SK-N-SH treated with all-trans-retinoic acid at 6 μM for 48 hours (cell line): ENCODE results near the gene MEOX1.

Experiments used
- ESRRG ChIP-seq: fragments of 250-450 bp; sonication (Bioruptor Pico); IDR thresholded peaks from 2 replicates; pipeline ENCODE4 v1.6.1; 2021; ENCODE audit warnings: mild to moderate bottlenecking
- GLIS3 ChIP-seq: fragments of 250-450 bp; sonication (Bioruptor Pico); IDR thresholded peaks from 2 replicates; pipeline ENCODE4 v1.5.0; 2020; ENCODE audit warnings: mild to moderate bottlenecking, moderate library complexity
- PATZ1 ChIP-seq: fragments of 250-450 bp; sonication (Bioruptor Pico); IDR thresholded peaks from 2 replicates; pipeline ENCODE4 v1.8.0; 2020; ENCODE audit warnings: mild to moderate bottlenecking, moderate library complexity, borderline replicate concordance
- PPARA ChIP-seq: fragments of 250-450 bp; sonication (Bioruptor Pico); IDR thresholded peaks from 2 replicates; pipeline ENCODE4 v1.5.0; 2020; ENCODE audit warnings: mild to moderate bottlenecking, borderline replicate concordance
- RARB ChIP-seq: fragments of 250-450 bp; sonication (Bioruptor Pico); IDR thresholded peaks from 2 replicates; pipeline ENCODE4 v1.8.0; 2021; ENCODE audit warnings: mild to moderate bottlenecking, moderate library complexity
- ZFP3 ChIP-seq: fragments of 250-450 bp; sonication (Bioruptor Pico); IDR thresholded peaks from 2 replicates; pipeline ENCODE4 v1.5.0; 2020; ENCODE audit warnings: mild to moderate bottlenecking, moderate library complexity
- ZFP30 ChIP-seq: fragments of 450-650 bp; formaldehyde crosslinking; IDR thresholded peaks from 2 replicates; pipeline ENCODE4 v1.5.0; 2022; ENCODE audit warnings: mild to moderate bottlenecking, moderate library complexity
- TF ChIP-seq, protein P1 (sequence below): fragments of 250-450 bp; sonication (Bioruptor Pico); IDR thresholded peaks from 2 replicates; pipeline ENCODE4 v1.8.0; 2021; ENCODE audit warnings: low read depth, mild to moderate bottlenecking, moderate library complexity, borderline replicate concordance
- TF ChIP-seq, protein P2 (sequence below): fragments of 250-450 bp; sonication (Bioruptor Pico); IDR thresholded peaks from 2 replicates; pipeline ENCODE4 v1.5.1; 2021; ENCODE audit warnings: mild to moderate bottlenecking, moderate library complexity

DNA sequence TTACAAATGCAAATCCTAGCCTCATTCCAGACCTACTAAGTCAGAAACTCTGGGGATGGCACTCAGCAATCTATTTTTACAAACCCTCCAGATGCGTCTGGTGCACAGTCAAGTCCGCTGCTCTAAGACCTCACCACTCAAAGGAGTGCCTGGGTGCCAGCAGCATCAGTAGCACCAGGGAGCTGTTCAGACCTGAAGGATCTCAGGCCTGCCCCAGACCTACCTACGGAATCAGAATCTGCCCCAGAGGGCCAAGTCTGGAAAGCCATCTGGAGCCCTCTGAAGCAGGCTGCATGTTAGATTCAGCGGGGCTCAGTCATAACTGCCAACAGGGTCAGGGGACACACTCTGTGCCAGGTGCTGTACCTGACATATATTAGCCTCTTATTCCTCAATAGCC is 17.6 kb downstream of the MEOX1 start:
- TF ChIP-seq ZFP30 (CRISPR knock-in tag) (no peak), PPARA (CRISPR knock-in tag) (no peak), GLIS3 (no peak), PATZ1 (CRISPR knock-in tag) (no peak), RARB (CRISPR knock-in tag) (no peak), ESRRG (CRISPR knock-in tag) (no peak), ZFP3 (CRISPR knock-in tag) (no peak)
- TF ChIP-seq, protein P1, sequence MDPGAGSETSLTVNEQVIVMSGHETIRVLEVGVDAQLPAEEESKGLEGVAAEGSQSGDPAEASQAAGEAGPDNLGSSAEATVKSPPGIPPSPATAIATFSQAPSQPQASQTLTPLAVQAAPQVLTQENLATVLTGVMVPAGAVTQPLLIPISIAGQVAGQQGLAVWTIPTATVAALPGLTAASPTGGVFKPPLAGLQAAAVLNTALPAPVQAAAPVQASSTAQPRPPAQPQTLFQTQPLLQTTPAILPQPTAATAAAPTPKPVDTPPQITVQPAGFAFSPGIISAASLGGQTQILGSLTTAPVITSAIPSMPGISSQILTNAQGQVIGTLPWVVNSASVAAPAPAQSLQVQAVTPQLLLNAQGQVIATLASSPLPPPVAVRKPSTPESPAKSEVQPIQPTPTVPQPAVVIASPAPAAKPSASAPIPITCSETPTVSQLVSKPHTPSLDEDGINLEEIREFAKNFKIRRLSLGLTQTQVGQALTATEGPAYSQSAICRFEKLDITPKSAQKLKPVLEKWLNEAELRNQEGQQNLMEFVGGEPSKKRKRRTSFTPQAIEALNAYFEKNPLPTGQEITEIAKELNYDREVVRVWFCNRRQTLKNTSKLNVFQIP: no peak
- TF ChIP-seq, protein P2, sequence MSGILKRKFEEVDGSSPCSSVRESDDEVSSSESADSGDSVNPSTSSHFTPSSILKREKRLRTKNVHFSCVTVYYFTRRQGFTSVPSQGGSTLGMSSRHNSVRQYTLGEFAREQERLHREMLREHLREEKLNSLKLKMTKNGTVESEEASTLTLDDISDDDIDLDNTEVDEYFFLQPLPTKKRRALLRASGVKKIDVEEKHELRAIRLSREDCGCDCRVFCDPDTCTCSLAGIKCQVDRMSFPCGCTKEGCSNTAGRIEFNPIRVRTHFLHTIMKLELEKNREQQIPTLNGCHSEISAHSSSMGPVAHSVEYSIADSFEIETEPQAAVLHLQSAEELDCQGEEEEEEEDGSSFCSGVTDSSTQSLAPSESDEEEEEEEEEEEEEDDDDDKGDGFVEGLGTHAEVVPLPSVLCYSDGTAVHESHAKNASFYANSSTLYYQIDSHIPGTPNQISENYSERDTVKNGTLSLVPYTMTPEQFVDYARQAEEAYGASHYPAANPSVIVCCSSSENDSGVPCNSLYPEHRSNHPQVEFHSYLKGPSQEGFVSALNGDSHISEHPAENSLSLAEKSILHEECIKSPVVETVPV (CRISPR knock-in tag): no peak
